NCI-H774 (cell line): ENCODE data around the gene OR1L6.

Source experiments
- DNase-seq: peaks from one replicate; lab custom pipeline; 2025; lab: John Stamatoyannopoulos, UW

OR1L6 gene, protein sequence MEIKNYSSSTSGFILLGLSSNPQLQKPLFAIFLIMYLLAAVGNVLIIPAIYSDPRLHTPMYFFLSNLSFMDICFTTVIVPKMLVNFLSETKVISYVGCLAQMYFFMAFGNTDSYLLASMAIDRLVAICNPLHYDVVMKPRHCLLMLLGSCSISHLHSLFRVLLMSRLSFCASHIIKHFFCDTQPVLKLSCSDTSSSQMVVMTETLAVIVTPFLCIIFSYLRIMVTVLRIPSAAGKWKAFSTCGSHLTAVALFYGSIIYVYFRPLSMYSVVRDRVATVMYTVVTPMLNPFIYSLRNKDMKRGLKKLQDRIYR

DNA sequence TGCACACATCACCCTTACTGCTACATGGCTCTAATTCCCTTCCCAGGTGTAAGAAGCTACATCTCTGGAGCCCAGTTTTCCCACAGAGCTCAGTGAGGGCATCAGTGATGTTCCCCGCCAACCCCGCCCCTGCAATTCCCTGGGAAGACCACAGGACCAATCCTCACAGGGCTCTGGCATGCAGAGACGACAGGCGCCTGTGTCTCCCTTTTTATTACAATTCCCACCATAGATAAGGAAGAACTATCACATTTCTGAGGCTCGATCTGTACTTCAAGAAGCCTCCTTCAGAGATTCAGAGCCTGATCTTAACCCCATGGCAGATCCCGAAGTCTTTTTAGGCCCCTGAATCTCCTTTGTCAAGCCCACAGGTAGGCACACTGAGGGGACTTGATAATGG, at the start of gene OR1L6:
Gene OR1L6, plus strand, starts transcription at position 301 of the 400 bp plus-strand sequence. CDS start 7,545 bp downstream, outside the sequence.
- DNase-seq, result no peak

DNA sequence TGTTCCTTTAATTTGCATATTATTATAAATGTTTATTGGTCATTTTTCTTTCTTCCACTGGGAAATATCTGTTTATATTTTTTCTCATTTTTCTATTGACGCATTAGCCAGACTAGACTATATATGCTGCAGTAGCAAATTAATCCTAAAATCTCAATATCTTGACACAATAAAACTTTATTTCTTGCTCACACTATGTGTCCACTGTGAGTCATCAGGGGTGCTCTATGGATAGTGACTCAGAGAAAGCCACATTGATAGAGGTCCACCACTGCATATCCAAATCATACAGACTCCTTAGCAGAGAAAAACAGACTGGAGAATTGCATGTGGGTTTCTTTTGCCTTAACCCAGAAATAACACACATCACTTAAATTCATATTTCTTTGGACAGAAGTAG, 46.4 kb upstream of the OR1L6 start:
- DNase-seq, result no peak

DNA sequence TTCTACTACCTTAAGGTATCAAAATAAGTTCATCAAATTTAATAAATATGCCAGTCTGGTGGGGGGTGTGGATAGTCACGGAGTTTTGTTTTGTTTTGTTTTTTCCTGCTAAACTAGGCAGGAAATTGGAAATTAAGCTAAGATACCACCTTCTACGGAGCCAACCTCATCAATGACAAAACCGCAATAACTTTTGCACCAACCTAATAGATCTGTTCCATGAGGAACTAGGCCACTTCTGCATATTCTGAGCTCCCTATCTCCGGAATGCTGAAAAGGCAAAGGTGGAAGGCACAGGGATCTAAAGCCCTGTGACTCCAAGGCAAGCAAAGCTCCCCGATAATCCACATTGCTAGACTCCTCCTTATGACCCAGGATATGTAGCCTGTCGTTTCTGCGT, 24.1 kb upstream of the OR1L6 start:
- DNase-seq, result no peak

DNA sequence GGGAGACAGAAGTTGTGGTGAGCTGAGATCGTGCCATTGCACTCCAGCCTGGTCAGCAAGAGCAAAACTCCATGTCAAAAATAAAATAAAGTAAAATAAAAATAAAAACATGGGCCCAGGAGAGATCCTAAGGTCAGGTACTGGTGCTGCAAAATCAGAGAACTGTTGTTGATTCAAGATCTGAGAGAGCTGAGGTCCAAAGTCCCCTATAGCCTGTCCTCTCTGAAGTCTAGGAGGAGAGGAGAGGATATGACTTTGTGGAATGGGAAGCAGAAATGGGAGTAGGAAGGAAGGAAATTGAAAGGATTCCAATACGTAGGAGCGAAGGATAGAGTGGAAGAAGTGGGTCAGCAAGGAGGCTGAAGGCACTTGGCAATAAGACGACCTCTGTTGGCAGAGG, 22.9 kb upstream of the OR1L6 start:
- no peak for DNase-seq

DNA sequence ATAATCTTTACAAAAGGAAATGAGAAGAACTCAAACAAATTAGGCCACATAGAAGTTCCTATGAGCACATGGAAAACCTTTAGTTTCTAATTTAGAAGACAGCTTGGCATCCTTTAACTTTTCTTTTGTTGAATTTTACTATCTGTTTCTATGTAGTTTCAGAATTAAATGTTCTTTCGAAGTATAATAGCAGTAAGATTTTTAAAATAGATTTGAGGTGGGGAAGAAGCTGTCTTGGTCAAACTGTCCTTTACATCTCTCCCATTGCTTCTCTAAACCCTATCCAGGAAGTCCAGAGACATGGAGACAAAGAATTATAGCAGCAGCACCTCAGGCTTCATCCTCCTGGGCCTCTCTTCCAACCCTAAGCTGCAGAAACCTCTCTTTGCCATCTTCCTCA, 18.4 kb upstream of the OR1L6 start, which contains the start of gene OR1L4:
Gene OR1L4, plus strand, starts transcription at position 301 of the 400 bp plus-strand sequence. Its CDS starts 0 bp downstream, at position 301.
- no peak for DNase-seq

DNA sequence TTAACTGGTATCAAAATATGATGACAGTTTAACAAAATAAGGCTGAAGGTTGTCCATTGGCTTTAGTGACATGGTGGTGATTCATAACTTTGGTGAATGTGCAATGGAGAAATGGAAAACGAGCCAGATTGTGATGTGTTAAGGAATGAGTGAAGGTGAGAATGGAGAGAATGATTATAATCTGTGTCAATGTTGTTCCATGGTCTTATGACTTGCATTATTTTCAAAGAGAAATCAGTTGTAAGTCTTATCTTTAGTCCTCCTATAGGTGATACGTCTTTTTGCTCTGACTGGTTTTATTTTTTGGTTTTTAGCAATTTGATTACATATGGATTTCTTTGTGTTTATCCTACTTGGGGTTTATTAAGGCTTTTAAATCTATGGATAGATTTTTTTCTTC, 12.7 kb downstream of the OR1L6 start:
- DNase-seq, result no peak

DNA sequence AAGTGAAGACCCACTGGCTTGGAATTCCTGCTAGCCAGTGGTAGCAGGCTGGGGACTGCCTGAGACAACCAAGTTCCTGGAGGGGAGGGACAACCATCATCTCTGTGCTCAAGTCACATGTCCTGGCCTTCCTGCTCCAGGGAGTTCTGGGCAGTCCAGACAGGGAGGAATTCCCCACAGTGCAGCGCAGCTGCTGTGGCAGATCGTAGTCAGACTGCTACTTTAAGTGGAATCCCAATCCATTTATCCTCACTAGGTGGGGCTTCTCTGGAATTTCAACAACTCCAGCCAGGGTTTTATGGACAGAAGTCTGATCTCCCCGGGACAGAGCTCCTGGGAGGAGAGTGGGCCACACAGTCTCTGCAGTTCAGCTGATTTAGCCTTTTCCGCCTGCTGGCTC, 25.7 kb downstream of the OR1L6 start:
- no peak for DNase-seq

DNA sequence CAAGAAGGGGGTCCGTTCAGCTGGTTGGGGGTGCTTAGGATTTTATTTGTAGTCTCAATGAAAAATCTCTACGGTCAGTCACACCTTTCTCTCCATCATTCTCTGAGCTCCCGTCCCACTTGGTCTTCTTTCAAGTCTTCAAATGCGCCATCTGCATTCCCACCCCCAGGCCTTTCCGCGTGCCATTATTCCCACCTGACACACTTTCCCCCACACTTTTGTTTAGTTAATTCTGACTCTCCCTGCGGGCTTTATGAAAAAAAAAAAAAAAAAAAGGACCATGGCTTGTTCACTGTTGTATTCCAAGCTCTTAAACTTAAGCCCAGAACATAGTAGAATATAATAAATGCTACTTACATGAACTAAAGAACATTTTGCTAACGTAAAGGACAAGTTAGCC, 34.9 kb downstream of the OR1L6 start:
- DNase-seq, result no peak

DNA sequence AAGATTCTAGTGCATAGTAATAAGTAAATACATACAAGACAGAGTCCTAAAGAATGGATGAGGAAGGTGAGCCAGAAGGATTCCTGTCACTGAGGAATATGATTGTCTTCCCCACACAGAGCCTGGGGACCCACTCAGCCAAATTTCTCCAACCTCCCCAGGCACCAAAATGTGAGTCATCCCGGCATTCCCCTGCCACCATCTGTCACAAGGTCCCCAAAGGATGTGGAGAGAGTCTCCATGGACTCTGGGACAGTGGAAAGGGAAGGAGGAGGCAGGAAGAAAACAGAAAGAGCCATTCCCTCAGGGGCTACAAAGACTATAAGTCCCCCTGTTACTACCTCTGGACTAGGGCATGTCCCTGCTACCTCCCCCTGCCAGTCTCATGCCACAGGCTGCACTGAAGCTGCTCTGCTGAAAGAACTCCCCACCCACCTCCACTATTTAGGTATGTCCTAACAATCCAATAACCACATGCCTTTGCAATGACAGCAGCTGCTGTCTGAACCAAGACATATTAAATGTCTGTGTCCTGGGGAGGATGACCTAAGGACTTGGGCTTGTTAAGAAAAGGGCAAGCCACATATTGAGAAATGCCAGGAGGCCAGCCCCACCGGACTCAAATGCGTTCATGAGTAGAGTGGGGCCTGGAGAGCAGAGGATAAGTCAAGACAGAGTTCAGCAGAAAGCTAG, 36.0 kb downstream of the OR1L6 start:
- DNase-seq, result no peak

DNA sequence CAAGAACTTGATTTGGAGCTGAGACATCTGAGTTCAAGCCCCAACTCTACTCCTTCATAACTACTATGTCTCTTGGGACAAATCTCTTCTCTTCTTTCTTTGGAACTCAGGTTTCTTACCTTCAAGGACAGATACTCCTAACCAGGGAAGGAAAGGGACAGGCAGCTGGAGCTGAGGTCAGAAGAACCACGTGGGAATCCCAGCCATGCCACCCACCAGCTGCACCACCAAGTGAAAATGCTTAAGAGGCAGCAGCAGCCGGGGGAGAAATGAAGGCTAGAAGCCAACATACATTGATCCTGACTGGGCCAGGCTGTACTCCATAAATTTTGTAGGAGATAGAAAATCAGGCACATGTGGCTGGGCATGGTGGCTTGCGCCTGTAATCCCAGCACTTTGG, 37.1 kb downstream of the OR1L6 start:
- DNase-seq, result no peak

DNA sequence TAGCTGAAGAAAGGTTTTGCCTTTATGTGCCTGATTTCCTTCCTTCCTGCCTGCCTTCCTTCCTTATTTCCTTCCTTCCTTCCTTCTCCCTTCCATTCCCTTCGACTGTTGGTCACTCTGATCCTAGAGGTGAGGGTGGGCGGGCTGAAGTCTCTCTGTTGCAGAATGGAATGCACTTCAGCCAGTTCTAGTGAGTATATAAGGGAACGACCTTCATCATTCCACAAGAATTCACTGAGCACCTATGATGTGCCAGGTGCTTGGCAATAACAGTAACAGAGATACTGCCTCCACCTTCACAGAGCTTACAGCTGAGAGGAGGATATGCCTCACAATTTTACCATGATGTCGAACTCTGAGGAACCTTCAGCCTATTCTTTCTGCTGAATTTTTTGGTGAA, 37.9 kb downstream of the OR1L6 start:
- no peak for DNase-seq

DNA sequence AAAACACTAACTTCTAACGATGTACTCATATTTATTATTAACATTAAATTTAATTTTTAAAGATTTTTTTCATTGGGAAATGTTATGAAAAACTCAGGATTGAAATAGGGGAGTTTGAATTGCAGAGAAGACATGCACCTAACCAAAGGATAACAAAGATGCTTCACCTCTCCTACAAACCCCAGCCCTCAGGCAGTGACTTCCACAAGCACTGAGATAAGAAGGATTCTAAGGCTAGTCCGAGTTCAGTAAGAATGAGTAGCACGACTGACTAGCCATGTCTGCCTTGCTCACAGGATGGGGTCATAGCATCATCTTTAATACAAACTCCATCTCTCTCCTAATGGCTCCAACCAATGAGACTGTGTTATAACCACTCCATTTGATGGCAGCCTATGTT, 39.6 kb downstream of the OR1L6 start:
- DNase-seq, result no peak

DNA sequence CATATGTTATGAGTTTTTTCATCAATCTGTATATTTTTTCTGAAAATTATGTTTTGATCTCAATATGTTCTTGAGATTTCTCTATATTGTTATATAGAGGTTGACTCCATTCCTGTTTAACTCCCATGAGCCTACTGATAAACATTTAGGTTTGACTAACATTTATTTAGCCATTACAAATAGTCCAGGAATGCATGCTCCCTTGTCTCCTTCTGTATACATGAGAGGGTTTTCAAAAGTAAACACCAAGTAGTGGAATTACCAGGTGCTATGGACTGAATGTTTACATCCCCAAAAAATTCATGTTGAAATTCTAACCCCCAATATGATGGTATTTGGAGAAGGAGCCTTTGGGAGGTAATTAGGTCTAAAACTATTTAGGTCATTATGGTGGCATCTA, 43.2 kb downstream of the OR1L6 start:
- no peak for DNase-seq

DNA sequence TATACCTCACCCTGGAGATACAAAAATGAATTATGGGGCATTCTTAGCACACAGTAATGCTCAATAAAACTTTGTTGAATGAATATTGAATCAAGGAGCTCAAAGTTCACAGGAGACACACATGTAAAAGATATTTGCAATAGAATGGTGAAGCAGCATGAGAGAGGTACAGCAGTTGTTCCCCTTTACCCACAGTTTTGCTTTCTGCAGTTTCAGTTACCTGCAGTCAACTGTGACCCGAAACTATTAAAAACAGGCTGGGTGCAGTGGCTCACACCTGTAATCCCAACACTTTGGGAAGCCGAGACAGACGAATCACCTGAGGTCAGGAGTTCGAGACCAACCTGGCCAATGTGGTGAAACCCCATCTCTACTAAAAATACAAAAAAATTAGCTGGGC, 44.2 kb downstream of the OR1L6 start:
- no peak for DNase-seq

DNA sequence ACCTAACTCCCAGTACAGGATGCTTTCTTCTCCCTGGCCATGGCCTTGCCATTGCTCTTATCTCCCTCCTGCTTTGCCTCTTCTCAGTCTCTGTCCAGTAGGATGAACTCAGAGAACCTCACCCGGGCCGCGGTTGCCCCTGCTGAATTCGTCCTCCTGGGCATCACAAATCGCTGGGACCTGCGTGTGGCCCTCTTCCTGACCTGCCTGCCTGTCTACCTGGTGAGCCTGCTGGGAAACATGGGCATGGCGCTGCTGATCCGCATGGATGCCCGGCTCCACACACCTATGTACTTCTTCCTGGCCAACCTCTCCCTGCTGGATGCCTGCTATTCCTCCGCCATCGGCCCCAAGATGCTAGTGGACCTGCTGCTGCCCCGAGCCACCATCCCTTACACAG, 46.7 kb downstream of the OR1L6 start, which contains the start of gene OR5C1:
Gene OR5C1, plus strand, starts transcription at position 103 of the 400 bp plus-strand sequence. Its CDS starts 0 bp downstream, at position 103.
- no peak for DNase-seq

DNA sequence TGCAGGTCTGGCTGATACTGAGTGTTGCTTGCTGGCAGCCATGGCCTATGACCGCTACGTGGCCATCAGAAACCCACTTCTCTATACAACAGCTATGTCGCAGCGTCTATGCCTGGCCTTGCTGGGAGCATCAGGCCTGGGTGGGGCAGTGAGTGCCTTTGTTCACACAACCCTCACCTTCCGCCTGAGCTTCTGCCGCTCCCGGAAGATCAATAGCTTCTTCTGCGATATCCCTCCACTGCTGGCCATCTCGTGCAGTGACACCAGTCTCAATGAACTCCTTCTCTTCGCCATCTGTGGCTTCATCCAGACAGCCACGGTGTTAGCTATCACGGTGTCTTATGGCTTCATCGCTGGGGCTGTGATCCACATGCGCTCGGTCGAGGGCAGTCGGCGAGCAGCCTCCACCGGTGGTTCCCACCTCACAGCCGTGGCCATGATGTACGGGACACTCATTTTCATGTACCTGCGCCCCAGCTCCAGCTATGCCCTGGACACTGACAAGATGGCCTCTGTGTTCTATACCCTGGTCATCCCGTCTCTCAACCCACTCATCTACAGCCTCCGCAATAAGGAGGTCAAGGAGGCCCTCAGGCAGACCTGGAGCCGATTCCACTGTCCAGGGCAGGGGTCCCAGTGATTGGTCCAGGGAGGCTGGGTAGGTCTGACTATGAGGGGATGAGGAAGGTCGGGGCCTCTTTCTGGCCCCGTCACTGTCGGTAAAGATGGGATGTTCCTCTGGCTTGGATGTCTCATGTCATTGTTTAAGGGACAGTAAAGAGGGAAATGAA, 47.3 kb downstream of the OR1L6 start:
- no peak for DNase-seq

DNA sequence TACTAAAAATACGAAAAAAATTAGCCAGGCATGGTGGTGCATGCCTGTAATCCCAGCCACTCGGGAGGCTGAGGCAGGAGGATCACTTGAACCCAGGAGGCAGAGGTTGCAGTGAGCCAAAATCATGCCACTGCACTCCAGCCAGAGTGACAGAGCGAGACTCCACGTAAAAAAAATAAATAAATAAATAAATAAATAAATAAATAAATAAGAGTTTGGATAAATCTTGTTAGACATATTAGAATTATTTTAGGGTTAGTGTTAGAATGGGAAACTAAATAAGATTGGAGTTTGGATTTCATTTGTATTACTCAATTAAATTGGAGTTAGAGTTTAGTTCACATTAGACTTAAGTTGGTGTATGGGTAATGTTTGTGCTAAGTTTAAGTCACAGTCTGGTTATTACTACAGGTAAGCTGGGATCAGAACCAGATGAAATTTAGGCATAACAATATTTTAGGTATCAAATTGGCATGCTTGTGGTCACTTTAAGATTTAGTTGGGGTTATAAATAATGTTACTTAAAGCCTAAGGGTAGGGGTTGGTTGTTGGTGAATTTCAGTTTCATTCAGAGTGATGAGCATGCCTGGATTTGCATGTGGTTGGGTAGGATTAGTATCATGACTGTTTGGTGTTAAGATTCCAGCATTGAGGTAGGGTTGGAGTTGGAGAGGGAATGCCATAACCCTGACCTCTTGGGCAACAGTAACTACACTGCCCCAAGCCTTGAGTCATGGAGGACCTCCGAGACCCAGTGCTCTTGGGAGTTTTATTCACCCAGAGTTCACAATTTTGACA, 50.0 kb downstream of the OR1L6 start:
- DNase-seq, result no peak

DNA sequence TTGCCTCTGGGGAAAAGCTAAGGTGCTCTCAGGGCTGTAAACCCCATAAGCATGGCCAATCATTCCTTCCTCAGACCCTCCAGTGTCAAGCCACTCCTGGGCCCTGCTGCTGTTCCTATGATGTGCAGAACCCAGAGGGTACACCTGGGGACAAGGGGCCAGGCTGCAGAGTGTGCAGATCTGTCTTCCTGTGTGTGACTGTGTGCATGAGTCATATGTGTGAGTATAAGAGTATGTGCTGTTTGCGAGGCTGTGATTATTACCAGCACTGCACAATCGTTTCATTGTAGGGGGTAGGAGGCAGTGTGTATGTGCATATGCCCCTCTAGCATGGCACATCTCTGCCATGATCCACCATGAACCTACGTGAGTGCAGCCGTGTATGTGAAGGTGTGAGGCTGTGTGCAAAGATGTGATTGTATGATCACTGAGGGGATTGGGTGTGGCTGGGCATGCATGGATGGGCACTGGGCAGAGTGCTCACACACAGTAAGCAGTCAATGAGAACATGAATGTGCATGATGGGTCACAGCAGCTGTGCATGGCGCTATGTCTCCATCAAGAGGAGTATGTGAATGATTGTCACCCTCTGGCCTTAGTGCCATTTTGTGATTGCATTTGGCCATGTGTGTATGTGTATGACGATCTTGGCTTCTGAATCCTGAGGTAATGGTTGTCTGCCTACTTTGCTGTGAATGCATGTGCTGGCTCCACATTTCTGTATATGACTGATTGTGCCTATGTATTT, 55.4 kb downstream of the OR1L6 start:
- no peak for DNase-seq
